Adipocyte (in vitro differentiated cells): ENCODE results near the gene MTRF1L.

Experiments used
- DNase-seq: peaks from one replicate; pipeline ENCODE4 v3.0.0-alpha.2; 2015; ENCODE audit warnings: low read depth
- H3K27me3 ChIP-seq: replicated peaks from 2 replicates; pipeline ENCODE4 v1.7.0; 2013; ENCODE audit warnings: mild to moderate bottlenecking, low read length, moderate library complexity; ENCODE audit not compliant: control insufficient read depth, insufficient read depth
- H3K36me3 ChIP-seq: 2 replicates; pipeline ENCODE4 v1.7.0; 2013; ENCODE audit warnings: low read length, mild to moderate bottlenecking, moderate library complexity; ENCODE audit not compliant: control insufficient read depth, insufficient read depth, severe bottlenecking
- H3K4me1 ChIP-seq: 2 replicates; pipeline ENCODE4 v1.7.0; 2013; ENCODE audit warnings: mild to moderate bottlenecking, low read length, moderate library complexity; ENCODE audit not compliant: control insufficient read depth, insufficient read depth
- H3K4me3 ChIP-seq: 2 replicates; pipeline ENCODE4 v1.7.0; 2013; ENCODE audit warnings: mild to moderate bottlenecking, low read length, moderate library complexity
- H3K9ac ChIP-seq: 2 replicates; pipeline ENCODE4 v1.7.0; 2013; ENCODE audit warnings: mild to moderate bottlenecking, low read length, moderate library complexity
- H3K9me3 ChIP-seq: 2 replicates; pipeline ENCODE4 v1.7.0; 2013; ENCODE audit warnings: mild to moderate bottlenecking, low read length, moderate library complexity; ENCODE audit not compliant: control insufficient read depth

Gene MTRF1L

DNA sequence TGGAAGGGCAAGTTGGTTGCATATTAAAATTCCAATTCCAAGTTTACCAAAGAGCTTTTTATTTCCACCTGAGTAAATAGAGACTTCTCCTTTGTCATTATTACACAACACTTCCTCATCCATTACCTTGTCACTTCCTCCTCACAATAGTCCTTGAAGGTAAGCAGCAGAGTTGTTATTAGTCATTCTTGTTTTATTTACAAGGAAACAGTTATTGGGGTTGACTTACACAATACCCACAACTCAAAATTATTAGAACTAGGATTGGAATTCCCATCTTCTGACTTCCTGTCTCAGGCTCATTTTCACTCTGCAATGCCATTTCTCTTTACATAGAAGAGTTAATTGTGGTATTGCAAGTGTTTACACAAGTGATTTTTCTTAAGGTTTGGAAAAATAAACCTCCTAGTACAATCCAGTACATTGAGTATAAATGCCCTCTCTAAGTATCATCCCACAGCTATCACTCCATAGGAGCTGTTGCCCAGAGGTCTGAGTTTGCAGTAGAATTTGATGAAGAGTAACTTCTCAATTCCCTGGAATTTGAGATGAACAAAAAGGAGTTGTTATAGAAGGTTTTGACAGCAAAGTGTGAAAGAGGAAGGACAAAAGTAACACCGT is 28.9 kb upstream of the MTRF1L start:
- H3K36me3 ChIP-seq: no peaks in the 10 kb centered on the region
- peaks cover 8% of the 10 kb centered on the region for H3K4me1 ChIP-seq
- H3K4me3 ChIP-seq: no peak overlapping the region
- no peaks in the 10 kb centered on the region for H3K27me3 ChIP-seq
- H3K9ac ChIP-seq: no peak overlapping the region
- DNase-seq: peak; percentile 25
- H3K9me3 ChIP-seq: no peaks in the 10 kb centered on the region

DNA sequence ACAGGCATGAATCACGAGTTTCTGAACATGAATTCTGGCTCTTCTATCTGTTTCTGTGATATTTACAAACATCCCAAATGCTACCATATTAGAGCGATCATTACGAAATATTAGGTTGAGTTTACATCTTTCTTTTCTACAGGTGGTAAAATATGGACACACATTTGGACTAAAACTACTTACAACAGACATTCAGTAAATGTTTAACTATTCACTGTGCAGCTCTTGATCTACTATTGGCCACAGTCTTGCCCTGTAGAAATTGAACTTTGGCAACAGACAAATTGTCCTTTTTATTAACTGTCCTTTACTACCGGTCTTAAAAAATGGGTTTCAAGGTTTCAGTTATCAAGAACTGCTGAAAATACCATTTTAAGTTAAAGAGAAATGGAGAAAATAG is 26.5 kb upstream of the MTRF1L start:
- Histone ChIP-seq H3K9me3 (no peaks in the 10 kb centered on the region), H3K4me1 (peaks cover 8% of the 10 kb centered on the region), H3K36me3 (no peaks in the 10 kb centered on the region), H3K4me3 (no peak overlapping the region), H3K27me3 (no peaks in the 10 kb centered on the region), H3K9ac (no peak overlapping the region)
- no peak for DNase-seq

- H3K9me3 ChIP-seq: no peaks in the 10 kb centered on the region
- H3K27me3 ChIP-seq: no peaks in the 10 kb centered on the region
- H3K36me3 ChIP-seq: no peaks in the 10 kb centered on the region
- H3K4me3 ChIP-seq: no peak overlapping the region
- DNase-seq: no peak
- H3K9ac ChIP-seq: no peak overlapping the region
- H3K4me1 ChIP-seq: peaks cover 8% of the 10 kb centered on the region
Observed at GRCh38 chr6:153028286-153028685, 25.8 kb upstream of the MTRF1L start.

DNA sequence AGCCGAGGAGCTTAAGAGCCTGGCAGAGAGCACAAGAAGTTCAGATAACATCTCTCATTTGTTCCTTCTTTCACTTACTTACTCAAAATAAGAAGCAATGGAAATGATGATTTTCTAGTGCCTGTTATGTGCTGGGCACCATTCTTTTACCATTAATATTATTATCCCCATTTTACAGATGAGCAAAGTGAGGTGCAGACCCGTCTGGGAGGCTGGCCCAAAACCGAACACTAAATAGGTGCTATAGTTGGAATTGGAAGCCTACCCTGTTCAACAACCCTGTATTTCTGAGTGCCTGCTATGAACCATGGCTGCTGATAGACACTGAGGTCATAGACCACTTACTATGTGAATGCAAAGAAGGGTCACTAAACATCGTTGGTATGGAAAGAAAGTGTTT is 25.0 kb upstream of the MTRF1L start:
- Histone ChIP-seq H3K9me3 (no peaks in the 10 kb centered on the region), H3K36me3 (no peaks in the 10 kb centered on the region), H3K4me3 (no peak overlapping the region), H3K4me1 (peaks cover 8% of the 10 kb centered on the region), H3K27me3 (no peaks in the 10 kb centered on the region), H3K9ac (no peak overlapping the region)
- DNase-seq: no peak

DNA sequence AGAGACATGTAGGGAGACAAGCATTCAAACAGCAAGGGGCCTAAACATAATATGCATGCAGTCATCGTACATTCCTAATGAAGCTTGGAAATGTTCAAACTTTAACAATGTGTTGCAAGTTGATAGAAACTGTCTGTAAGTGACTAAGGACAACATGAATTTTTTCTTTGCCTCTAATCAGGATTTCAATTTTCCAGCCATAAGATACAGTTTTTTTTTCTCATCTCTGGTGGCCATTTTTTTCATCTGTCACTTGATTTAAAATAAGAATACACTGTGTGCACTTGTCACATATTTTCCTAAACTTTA is 22.2 kb upstream of the MTRF1L start:
- no peak overlapping the region for H3K4me3 ChIP-seq
- H3K4me1 ChIP-seq: no peaks in the 10 kb centered on the region
- no peaks in the 10 kb centered on the region for H3K27me3 ChIP-seq
- no peaks in the 10 kb centered on the region for H3K36me3 ChIP-seq
- no peaks in the 10 kb centered on the region for H3K9me3 ChIP-seq
- H3K9ac ChIP-seq: no peak overlapping the region
- no peak for DNase-seq

GRCh38 chr6:153023977-153024708 is 21.6 kb upstream of the MTRF1L start:
- peak; percentile 84 for DNase-seq
- H3K27me3 ChIP-seq: no peaks in the 10 kb centered on the region
- no peaks in the 10 kb centered on the region for H3K4me1 ChIP-seq
- no peaks in the 10 kb centered on the region for H3K36me3 ChIP-seq
- no peaks in the 10 kb centered on the region for H3K9me3 ChIP-seq
- H3K9ac ChIP-seq: no peak overlapping the region
- no peak overlapping the region for H3K4me3 ChIP-seq

GRCh38 chr6:153018355-153018754 is 15.8 kb upstream of the MTRF1L start:
- Histone ChIP-seq H3K4me1 (peaks cover 5% of the 10 kb centered on the region), H3K4me3 (no peak overlapping the region), H3K9ac (no peak overlapping the region), H3K36me3 (no peaks in the 10 kb centered on the region), H3K9me3 (no peaks in the 10 kb centered on the region), H3K27me3 (no peaks in the 10 kb centered on the region)
- no peak for DNase-seq

DNA sequence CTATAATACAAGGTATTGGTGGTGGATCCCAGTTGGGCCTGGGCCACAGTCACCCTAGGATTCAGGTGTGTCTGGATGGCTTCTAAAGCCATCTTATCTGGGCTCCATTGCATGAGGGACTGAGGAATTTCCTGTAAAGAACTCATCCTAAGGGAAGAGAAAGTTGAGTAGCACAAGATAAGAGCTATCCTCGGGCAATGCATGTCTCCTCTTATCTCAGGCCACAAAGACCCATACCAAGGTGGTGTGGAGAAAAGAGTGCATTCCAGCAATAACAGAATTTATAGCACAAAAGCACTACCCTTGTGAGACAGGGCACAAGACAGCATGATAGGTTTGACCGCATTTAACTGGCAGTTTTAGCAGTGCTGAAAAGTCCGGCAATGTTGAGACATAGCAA is 14.3 kb upstream of the MTRF1L start:
- no peak overlapping the region for H3K4me3 ChIP-seq
- H3K9ac ChIP-seq: no peak overlapping the region
- no peaks in the 10 kb centered on the region for H3K27me3 ChIP-seq
- H3K4me1 ChIP-seq: peaks cover 9% of the 10 kb centered on the region
- no peaks in the 10 kb centered on the region for H3K9me3 ChIP-seq
- H3K36me3 ChIP-seq: no peaks in the 10 kb centered on the region
- no peak for DNase-seq

DNA sequence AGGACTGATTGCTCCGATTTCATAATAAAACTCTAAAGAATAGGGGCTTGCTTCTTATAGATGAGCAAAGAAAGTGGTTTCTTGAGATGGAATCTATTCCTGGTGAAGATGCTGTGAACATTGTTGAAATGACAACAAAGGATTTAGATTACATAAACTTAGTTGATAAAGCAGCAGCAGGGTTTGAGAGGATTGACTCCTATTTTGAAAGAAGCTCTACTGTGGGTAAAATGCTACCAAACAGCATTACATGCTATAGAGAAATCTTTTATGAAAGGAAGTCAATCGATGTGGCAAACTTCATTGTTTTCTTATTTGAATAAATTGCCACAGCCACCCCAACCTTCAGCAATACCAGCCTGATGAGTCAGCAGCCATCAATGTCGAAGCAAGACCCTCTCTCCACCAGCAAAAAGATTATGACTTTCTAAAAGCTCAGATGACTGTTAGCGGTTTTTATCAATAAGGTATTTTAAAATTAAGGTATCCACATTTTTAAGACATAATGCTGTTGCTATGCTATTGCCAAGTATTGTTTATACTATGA is 12.7 kb upstream of the MTRF1L start:
- Histone ChIP-seq H3K9me3 (no peaks in the 10 kb centered on the region), H3K36me3 (no peaks in the 10 kb centered on the region), H3K4me3 (no peak overlapping the region), H3K27me3 (no peaks in the 10 kb centered on the region), H3K9ac (no peak overlapping the region), H3K4me1 (peaks cover 9% of the 10 kb centered on the region)
- DNase-seq: no peak

DNA sequence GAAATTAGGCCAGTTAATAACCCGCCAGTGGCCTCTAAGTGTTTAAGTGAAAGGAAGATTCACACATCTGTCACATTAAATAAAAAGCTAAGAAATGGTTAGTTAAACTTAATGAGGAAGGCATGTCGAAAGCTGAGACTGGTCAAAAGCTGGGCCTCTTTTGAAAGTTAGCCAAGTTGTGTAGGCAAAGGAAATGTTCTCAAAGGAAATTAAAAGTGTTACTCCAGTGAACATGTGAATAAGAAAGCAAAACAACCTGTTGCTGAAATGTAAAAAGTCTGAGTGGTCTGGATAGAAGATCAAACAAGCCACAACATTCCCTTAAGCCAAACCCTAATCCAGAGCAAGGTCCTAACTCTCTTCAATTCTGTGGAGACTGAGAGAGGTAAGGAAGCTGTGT is 10.9 kb upstream of the MTRF1L start:
- no peaks in the 10 kb centered on the region for H3K27me3 ChIP-seq

DNA sequence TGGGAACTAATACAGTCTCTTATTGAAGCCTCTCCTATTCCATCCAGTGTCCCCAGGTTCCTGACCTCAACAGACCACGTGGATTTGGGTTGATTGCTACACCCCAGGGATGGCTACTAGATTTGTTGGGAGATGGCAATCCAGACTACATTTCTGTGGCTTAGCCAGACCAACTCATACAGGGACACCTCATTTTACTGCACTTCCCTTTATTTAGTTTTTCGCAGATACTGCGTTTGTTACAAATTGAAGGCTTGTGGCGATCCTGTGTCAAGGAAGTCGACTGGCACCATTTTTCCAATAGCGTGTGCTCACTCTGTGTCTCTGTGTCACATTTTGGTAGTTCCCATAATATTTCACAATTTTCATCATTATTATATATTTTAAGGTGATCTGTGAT is 10.3 kb upstream of the MTRF1L start:
- Histone ChIP-seq H3K4me1 (peaks cover 9% of the 10 kb centered on the region), H3K9me3 (no peaks in the 10 kb centered on the region), H3K9ac (no peak overlapping the region), H3K27me3 (no peaks in the 10 kb centered on the region), H3K4me3 (no peak overlapping the region), H3K36me3 (no peaks in the 10 kb centered on the region)
- DNase-seq: no peak

More for the DNA sequence above, 10.9 kb upstream of the MTRF1L start:
- Histone ChIP-seq H3K4me3 (no peak overlapping the region), H3K9ac (no peak overlapping the region), H3K36me3 (no peaks in the 10 kb centered on the region), H3K9me3 (no peaks in the 10 kb centered on the region), H3K4me1 (peaks cover 9% of the 10 kb centered on the region)
- DNase-seq: peak; percentile 26

DNA sequence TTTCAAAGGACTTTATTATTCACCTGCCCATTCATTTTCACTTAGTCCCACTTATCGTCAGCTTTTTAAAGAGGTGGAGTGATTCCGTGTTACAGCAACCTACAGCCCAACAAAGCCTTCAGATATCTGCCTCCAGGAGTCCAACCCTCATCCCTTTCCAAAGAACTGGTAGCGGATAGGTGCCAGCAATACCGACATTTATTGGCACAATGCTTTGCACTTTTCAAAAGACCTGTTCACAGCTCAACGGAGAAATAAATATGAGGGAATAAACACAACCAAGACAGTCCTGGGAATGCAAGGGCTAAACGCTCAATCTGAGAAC is 819 bp upstream of the MTRF1L start:
- H3K4me3 ChIP-seq: peak overlapping the region; percentile 97
- no peaks in the 10 kb centered on the region for H3K27me3 ChIP-seq
- H3K9ac ChIP-seq: peak overlapping the region; percentile 96
- peaks cover 26% of the 10 kb centered on the region for H3K4me1 ChIP-seq
- no peak for DNase-seq
- H3K9me3 ChIP-seq: no peaks in the 10 kb centered on the region
- peaks cover 2% of the 10 kb centered on the region for H3K36me3 ChIP-seq
